SH-SY5Y (cell line): ENCODE results near the gene SERP1.

Experiments
- GATA2 ChIP-seq: IDR thresholded peaks from 2 replicates; pipeline ENCODE4 v1.6.1; 2011; ENCODE audit warnings: mild to moderate bottlenecking, low read depth, low read length
- GATA3 ChIP-seq: IDR thresholded peaks from 2 replicates; pipeline ENCODE4 v1.6.1; 2011; ENCODE audit warnings: low read depth, mild to moderate bottlenecking, low read length, moderate library complexity

Gene SERP1

GRCh38 chr3:150519026-150519425 lies 27.3 kb downstream of the SERP1 start:
- TF ChIP-seq GATA2 (no peak), GATA3 (no peak)

- TF ChIP-seq GATA2 = no peak
- TF ChIP-seq GATA3 = no peak
These were observed 31.1 kb downstream of the SERP1 start for GRCh38 chr3:150515210-150515609.

GRCh38 chr3:150511122-150511821 lies 35.0 kb downstream of the SERP1 start:
- TF ChIP-seq GATA2 = no peak
- no peak for TF ChIP-seq GATA3

GRCh38 chr3:150509780-150510179 lies 36.5 kb downstream of the SERP1 start:
- TF ChIP-seq GATA3 (no peak), GATA2 (no peak)

- TF ChIP-seq GATA3 (no peak), GATA2 (no peak)
These were observed 37.9 kb downstream of the SERP1 start for GRCh38 chr3:150508401-150508800.

- TF ChIP-seq GATA3 (no peak), GATA2 (no peak)
These were observed 41.8 kb downstream of the SERP1 start for GRCh38 chr3:150504483-150504882.

GRCh38 chr3:150503402-150504099 lies 42.7 kb downstream of the SERP1 start:
- TF ChIP-seq GATA2 (no peak), GATA3 (no peak)

GRCh38 chr3:150497956-150498355 lies 48.3 kb downstream of the SERP1 start:
- TF ChIP-seq GATA3 (no peak), GATA2 (no peak)

GRCh38 chr3:150495563-150496168 lies 50.6 kb downstream of the SERP1 start:
- no peak for TF ChIP-seq GATA2
- TF ChIP-seq GATA3 = no peak

GRCh38 chr3:150495149-150495548 lies 51.1 kb downstream of the SERP1 start:
- TF ChIP-seq GATA2 (no peak), GATA3 (no peak)

- TF ChIP-seq GATA2 (no peak), GATA3 (no peak)
These were observed 51.8 kb downstream of the SERP1 start for GRCh38 chr3:150494411-150494977.
